Natural killer cell (primary cell): Measurements from ENCODE around the gene FAM217B. TPM values are rescaled to one million over a fixed set of nuclear protein-coding genes. Genes with fewer than 3 reads are reported as not detected.
A peak's percentile ranks its signal among the peaks of the same experiment; 100 is the strongest.

ENCODE experiments used
- ATAC-seq, 3 donors: fragments of 150-1000 bp in 2 of 3; fragments of 200-7000 bp in 1 of 3; cut with Tn5 transposase; 1 replicate in 1 of 3; 2 replicates in 2 of 3; pipeline ENCODE4 v1.10.0; 2021; ENCODE audit warnings: mild to moderate bottlenecking in 2 of 3, moderate library complexity in 2 of 3
- DNase-seq, 2 donors: peaks; one replicate each; pipeline versions ENCODE4 v3.0.0 to v3.0.0-alpha.2; 2013 to 2021; ENCODE audit warnings: mixed read lengths in 1 of 2
- H3K27ac ChIP-seq: one replicate; pipeline ENCODE4 v1.5.1; 2013; ENCODE audit warnings: mild to moderate bottlenecking, low read length
- H3K27me3 ChIP-seq: one replicate; pipeline ENCODE4 v1.6.1; 2013; ENCODE audit warnings: low read length; ENCODE audit not compliant: control insufficient read depth, insufficient read depth
- H3K36me3 ChIP-seq: one replicate; pipeline ENCODE4 v1.6.1; 2013; ENCODE audit warnings: low read length; ENCODE audit not compliant: control insufficient read depth, insufficient read depth
- H3K4me1 ChIP-seq: one replicate; pipeline ENCODE4 v1.6.1; 2013; ENCODE audit warnings: low read length; ENCODE audit not compliant: control insufficient read depth, insufficient read depth
- H3K4me3 ChIP-seq: one replicate; pipeline ENCODE4 v1.5.1; 2013; ENCODE audit warnings: low read length
- H3K9me3 ChIP-seq: one replicate; pipeline ENCODE4 v1.6.1; 2013; ENCODE audit warnings: low read length; ENCODE audit not compliant: control insufficient read depth, insufficient read depth
- H3K27ac Mint-ChIP-seq, 2 donors: one replicate each; pipeline ENCODE4 v1.8.0; 2022; ENCODE audit warnings: mild to moderate bottlenecking in 2 of 2, mixed read lengths in 2 of 2, moderate library complexity in 1 of 2
- H3K27me3 Mint-ChIP-seq, 2 donors: one replicate each; pipeline ENCODE4 v1.8.0; 2022; ENCODE audit warnings: low read depth in 2 of 2, mixed read lengths in 2 of 2
- H3K36me3 Mint-ChIP-seq: one replicate; pipeline ENCODE4 v1.8.0; 2022; ENCODE audit warnings: mixed read lengths
- H3K4me1 Mint-ChIP-seq, 2 donors: one replicate each; pipeline ENCODE4 v1.8.0; 2022; ENCODE audit warnings: mixed read lengths in 2 of 2
- H3K4me3 Mint-ChIP-seq: one replicate; pipeline ENCODE4 v1.8.0; 2022; ENCODE audit warnings: mild to moderate bottlenecking, moderate library complexity, mixed read lengths
- H3K9me3 Mint-ChIP-seq, 2 donors: one replicate each; pipeline ENCODE4 v1.8.0; 2022; ENCODE audit warnings: mixed read lengths in 2 of 2
- WGBS: methylation state at CpG from one replicate; pipeline ENCODE4 v1.1.7; 2013; ENCODE audit warnings: missing lambda C conversion rate; ENCODE audit not compliant: insufficient coverage; 5-methylcytosine and 5-hydroxymethylcytosine counted together
- intact Hi-C: fragments of 100-400 bp; cut with micrococcal nuclease; formaldehyde crosslinking; loops from one replicate; pipeline ENCODE4 v1.14.2; 2022
- total RNA-seq, 4 donors: library from RNA; stranded (reverse); fragments of 120-200 nt in 1 of 4; gene quantifications; one replicate each; pipeline versions ENCODE4 v1.2.3 to v1.2.4, GENCODE V29; 2013 to 2022
- TF ChIP-seq, protein P1 (sequence below): fragments of 200-600 bp; IDR thresholded peaks from one replicate; pipeline ENCODE4 v1.8.0; 2022; ENCODE audit warnings: antibody characterized with exemption

The FAM217B gene
- total RNA-seq, 3 donors from 2014 or later (not counting 1 experiment from before 2014, with no cell fraction given), result 17.1 to 31.1 (median 27.7) TPM

DNA sequence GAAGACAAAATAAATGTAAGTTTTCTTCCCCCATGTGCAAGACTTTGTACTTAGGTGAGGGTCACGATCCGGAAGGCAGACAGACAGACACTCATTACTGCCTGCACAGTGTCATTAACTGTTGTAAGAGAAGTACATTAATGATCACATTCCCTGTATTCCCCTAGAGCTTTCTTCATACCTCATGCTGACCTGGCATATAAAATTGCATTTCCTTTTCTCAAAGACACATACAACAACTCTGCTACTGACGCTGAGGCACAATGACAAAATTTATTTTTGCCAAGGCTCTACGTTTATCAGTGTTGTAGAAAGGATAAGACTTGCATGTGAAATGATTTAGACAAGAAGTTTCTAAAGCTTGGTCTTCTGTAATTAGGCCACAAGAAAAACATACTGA, 3.8 kb upstream of the FAM217B start:
- Histone ChIP-seq H3K4me3 (no peak overlapping the region), H3K36me3 (peaks cover 4% of the 10 kb centered on the region), H3K4me1 (peaks cover 30% of the 10 kb centered on the region), H3K9me3 (no peaks in the 10 kb centered on the region), H3K27me3 (no peaks in the 10 kb centered on the region), H3K27ac (no peak overlapping the region)
- ATAC-seq (no peak), DNase-seq (no peak)
- H3K9me3 Mint-ChIP-seq, result no peaks in the 10 kb centered on the region
- TF ChIP-seq, protein P1, sequence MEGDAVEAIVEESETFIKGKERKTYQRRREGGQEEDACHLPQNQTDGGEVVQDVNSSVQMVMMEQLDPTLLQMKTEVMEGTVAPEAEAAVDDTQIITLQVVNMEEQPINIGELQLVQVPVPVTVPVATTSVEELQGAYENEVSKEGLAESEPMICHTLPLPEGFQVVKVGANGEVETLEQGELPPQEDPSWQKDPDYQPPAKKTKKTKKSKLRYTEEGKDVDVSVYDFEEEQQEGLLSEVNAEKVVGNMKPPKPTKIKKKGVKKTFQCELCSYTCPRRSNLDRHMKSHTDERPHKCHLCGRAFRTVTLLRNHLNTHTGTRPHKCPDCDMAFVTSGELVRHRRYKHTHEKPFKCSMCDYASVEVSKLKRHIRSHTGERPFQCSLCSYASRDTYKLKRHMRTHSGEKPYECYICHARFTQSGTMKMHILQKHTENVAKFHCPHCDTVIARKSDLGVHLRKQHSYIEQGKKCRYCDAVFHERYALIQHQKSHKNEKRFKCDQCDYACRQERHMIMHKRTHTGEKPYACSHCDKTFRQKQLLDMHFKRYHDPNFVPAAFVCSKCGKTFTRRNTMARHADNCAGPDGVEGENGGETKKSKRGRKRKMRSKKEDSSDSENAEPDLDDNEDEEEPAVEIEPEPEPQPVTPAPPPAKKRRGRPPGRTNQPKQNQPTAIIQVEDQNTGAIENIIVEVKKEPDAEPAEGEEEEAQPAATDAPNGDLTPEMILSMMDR, result no peak
- H3K4me1 Mint-ChIP-seq, result peaks cover 30 to 33% of the 10 kb centered on the region in 2 donors
- no peaks in the 10 kb centered on the region for H3K36me3 Mint-ChIP-seq
- WGBS, result 87% methylated on average over 2 of the region's 4 CpGs
- intact Hi-C loops, result no loop called here
- no peak overlapping the region for H3K4me3 Mint-ChIP-seq
- no peak overlapping the region for H3K27ac Mint-ChIP-seq
- no peaks in the 10 kb centered on the region for H3K27me3 Mint-ChIP-seq

DNA sequence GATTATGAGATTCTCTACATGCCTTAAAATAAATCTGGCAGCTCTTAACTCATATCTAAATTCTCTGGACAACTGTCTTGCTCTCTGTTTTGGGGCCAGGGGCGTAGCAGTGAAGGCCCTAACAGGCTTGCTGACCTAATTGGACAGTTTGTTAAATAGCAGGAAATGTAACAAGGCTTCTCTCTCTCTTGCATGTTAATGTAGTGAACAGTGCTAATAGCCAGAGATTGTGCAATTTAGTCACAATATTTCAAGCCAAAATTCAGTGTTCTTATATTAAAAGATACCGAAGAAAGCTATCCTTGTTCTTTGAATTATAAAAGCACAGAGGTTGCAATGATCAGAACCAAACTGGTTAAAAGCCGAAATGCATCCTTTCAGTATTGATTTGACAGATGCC, 3.0 kb upstream of the FAM217B start:
- DNase-seq (no peak), ATAC-seq (no peak)
- H3K27ac ChIP-seq, result no peak overlapping the region
- H3K9me3 Mint-ChIP-seq, result no peaks in the 10 kb centered on the region
- intact Hi-C loops, result no loop called here
- no peaks in the 10 kb centered on the region for H3K36me3 Mint-ChIP-seq
- no peak overlapping the region for H3K27ac Mint-ChIP-seq
- H3K9me3 ChIP-seq, result no peaks in the 10 kb centered on the region
- no peaks in the 10 kb centered on the region for H3K27me3 Mint-ChIP-seq
- TF ChIP-seq, protein P1, result no peak
- H3K27me3 ChIP-seq, result no peaks in the 10 kb centered on the region
- 88% methylated on average over 3 of the region's 3 CpGs for WGBS
- peaks cover 4% of the 10 kb centered on the region for H3K36me3 ChIP-seq
- peaks cover 35 to 37% of the 10 kb centered on the region in 2 donors for H3K4me1 Mint-ChIP-seq
- H3K4me3 Mint-ChIP-seq, result no peak overlapping the region
- no peak overlapping the region for H3K4me3 ChIP-seq
- peaks cover 30% of the 10 kb centered on the region for H3K4me1 ChIP-seq

DNA sequence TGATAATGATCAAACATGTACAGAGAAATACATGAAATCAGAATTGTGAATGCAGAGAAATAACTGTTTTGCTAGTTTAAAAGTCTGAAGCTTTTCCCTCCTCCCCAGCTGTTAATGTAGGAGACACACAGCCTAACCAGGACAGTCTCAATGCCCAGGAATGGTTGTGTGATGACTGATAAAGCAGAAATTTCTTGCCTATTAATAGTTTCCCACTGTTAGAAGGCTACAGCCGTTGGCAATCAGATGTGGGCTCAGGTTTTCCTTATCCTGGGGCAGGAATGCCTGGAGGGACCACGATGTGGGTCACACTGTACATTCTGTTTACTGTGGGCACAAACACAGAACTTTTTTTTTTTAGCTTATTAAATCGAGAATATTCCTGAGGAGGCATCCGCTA, 2.0 kb upstream of the FAM217B start:
- peaks cover 14% of the 10 kb centered on the region for H3K36me3 ChIP-seq

DNA sequence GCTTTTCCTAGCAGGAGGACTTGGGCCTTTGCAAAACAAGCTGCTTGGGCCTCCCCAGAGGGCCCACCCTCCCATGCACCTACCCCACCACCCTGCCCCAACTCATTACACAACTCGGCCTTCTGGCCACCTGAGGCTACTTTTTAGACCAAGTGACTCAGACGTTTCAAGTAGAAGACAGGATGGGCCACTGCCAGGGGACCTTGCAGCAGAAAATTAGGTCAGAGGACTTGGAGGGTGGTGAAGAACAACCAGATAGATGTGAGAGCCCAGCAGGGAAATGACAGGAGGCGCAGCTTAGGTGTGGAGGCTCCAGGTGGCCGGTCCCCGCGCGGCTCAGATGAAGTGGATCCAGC, 1.5 kb upstream of the FAM217B start:
- H3K27ac ChIP-seq, result no peak overlapping the region
- peaks cover 35 to 40% of the 10 kb centered on the region in 2 donors for H3K4me1 Mint-ChIP-seq
- H3K9me3 Mint-ChIP-seq, result no peaks in the 10 kb centered on the region
- H3K9me3 ChIP-seq, result no peaks in the 10 kb centered on the region
- ATAC-seq (no peak), DNase-seq (no peak)
- H3K4me3 ChIP-seq, result no peak overlapping the region
- intact Hi-C loops, result no loop called here
- peaks cover 17% of the 10 kb centered on the region for H3K36me3 ChIP-seq
- TF ChIP-seq, protein P1, result no peak
- H3K27ac Mint-ChIP-seq, result peak overlapping the region; percentile 37 to 74
- H3K36me3 Mint-ChIP-seq, result no peaks in the 10 kb centered on the region
- H3K4me1 ChIP-seq, result peaks cover 23% of the 10 kb centered on the region
- peak overlapping the region; percentile 87 for H3K4me3 Mint-ChIP-seq
- no peaks in the 10 kb centered on the region for H3K27me3 ChIP-seq
- no peaks in the 10 kb centered on the region for H3K27me3 Mint-ChIP-seq
- 84% methylated on average over 7 of the region's 7 CpGs for WGBS

More for the DNA sequence above, 2.0 kb upstream of the FAM217B start:
- intact Hi-C loops, result no loop called here
- peaks cover 25% of the 10 kb centered on the region for H3K4me1 ChIP-seq
- Mint-ChIP-seq H3K4me1 (peaks cover 35 to 40% of the 10 kb centered on the region in 2 donors), H3K27me3 (no peaks in the 10 kb centered on the region), H3K27ac (peak overlapping the region; percentile 37 to 74), H3K9me3 (no peaks in the 10 kb centered on the region), H3K4me3 (peak overlapping the region; percentile 87), H3K36me3 (no peaks in the 10 kb centered on the region)
- ATAC-seq, result no peak
- DNase-seq, result no peak
- TF ChIP-seq, protein P1, result no peak
- 81% methylated on average over 4 of the region's 4 CpGs for WGBS
- no peak overlapping the region for H3K27ac ChIP-seq
- H3K4me3 ChIP-seq, result no peak overlapping the region
- H3K9me3 ChIP-seq, result no peaks in the 10 kb centered on the region
- no peaks in the 10 kb centered on the region for H3K27me3 ChIP-seq
